SK-N-SH treated with all-trans-retinoic acid at 6 μM for 48 hours (cell line): ENCODE data around the gene MICB.
"Not testable (repeated sequence)": the region's sequence is repeated elsewhere in the genome, so short reads cannot be mapped to it uniquely, and the experiment has no call there.

ENCODE experiments used
- ATAC-seq: fragments of 200-7000 bp; cut with Tn5 transposase; 3 replicates; pipeline ENCODE4 v1.9.1; 2020; ENCODE audit warnings: mild to moderate bottlenecking, moderate library complexity
- ARNTL ChIP-seq: fragments of 450-650 bp; formaldehyde crosslinking; IDR thresholded peaks from 2 replicates; pipeline ENCODE4 v1.5.0; 2020; ENCODE audit warnings: low read depth, mild to moderate bottlenecking, moderate library complexity, borderline replicate concordance
- BACH2 ChIP-seq: fragments of 250-450 bp; sonication (Bioruptor Pico); IDR thresholded peaks from 2 replicates; pipeline ENCODE4 v1.9.0; 2021; ENCODE audit warnings: mild to moderate bottlenecking, borderline replicate concordance
- CSDC2 ChIP-seq: fragments of 250-450 bp; sonication (Bioruptor Pico); IDR thresholded peaks from 2 replicates; pipeline ENCODE4 v1.5.0; 2020; ENCODE audit warnings: mild to moderate bottlenecking, moderate library complexity
- GLIS3 ChIP-seq: fragments of 250-450 bp; sonication (Bioruptor Pico); IDR thresholded peaks from 2 replicates; pipeline ENCODE4 v1.5.0; 2020; ENCODE audit warnings: mild to moderate bottlenecking, moderate library complexity
- ISL1 ChIP-seq: fragments of 250-450 bp; sonication (Bioruptor Pico); IDR thresholded peaks from 2 replicates; pipeline ENCODE4 v2.1.2; 2022; ENCODE audit warnings: mild to moderate bottlenecking, moderate library complexity
- PPARA ChIP-seq: fragments of 250-450 bp; sonication (Bioruptor Pico); IDR thresholded peaks from 2 replicates; pipeline ENCODE4 v1.5.0; 2020; ENCODE audit warnings: mild to moderate bottlenecking, borderline replicate concordance
- RARB ChIP-seq: fragments of 250-450 bp; sonication (Bioruptor Pico); IDR thresholded peaks from 2 replicates; pipeline ENCODE4 v1.8.0; 2021; ENCODE audit warnings: mild to moderate bottlenecking, moderate library complexity
- SNAI2 ChIP-seq: fragments of 250-450 bp; sonication (Bioruptor Pico); IDR thresholded peaks from 2 replicates; pipeline ENCODE4 v1.5.0; 2020; ENCODE audit warnings: mild to moderate bottlenecking, moderate library complexity
- TCF4 ChIP-seq: fragments of 250-450 bp; sonication (Bioruptor Pico); IDR thresholded peaks from 2 replicates; pipeline ENCODE4 v1.8.0; 2021; ENCODE audit warnings: mild to moderate bottlenecking, moderate library complexity, borderline replicate concordance
- TOX ChIP-seq: fragments of 250-450 bp; sonication (Bioruptor Pico); IDR thresholded peaks from 2 replicates; pipeline ENCODE4 v1.8.0; 2021; ENCODE audit warnings: mild to moderate bottlenecking, moderate library complexity, borderline replicate concordance
- ZC3H10 ChIP-seq: fragments of 250-450 bp; sonication (Bioruptor Pico); IDR thresholded peaks from 2 replicates; pipeline ENCODE4 v1.5.1; 2021; ENCODE audit warnings: mild to moderate bottlenecking, moderate library complexity
- ZFP3 ChIP-seq: fragments of 250-450 bp; sonication (Bioruptor Pico); IDR thresholded peaks from 2 replicates; pipeline ENCODE4 v1.5.0; 2020; ENCODE audit warnings: mild to moderate bottlenecking, moderate library complexity
- ZFP30 ChIP-seq: fragments of 450-650 bp; formaldehyde crosslinking; IDR thresholded peaks from 2 replicates; pipeline ENCODE4 v1.5.0; 2022; ENCODE audit warnings: mild to moderate bottlenecking, moderate library complexity
- ZNF70 ChIP-seq: fragments of 450-650 bp; formaldehyde crosslinking; IDR thresholded peaks from 2 replicates; pipeline ENCODE4 v1.5.0; 2020; ENCODE audit warnings: mild to moderate bottlenecking, moderate library complexity
- TF ChIP-seq, protein P1 (sequence below): fragments of 250-450 bp; sonication (Bioruptor Pico); IDR thresholded peaks from 2 replicates; pipeline ENCODE4 v1.8.0; 2021; ENCODE audit warnings: low read depth, mild to moderate bottlenecking, moderate library complexity, borderline replicate concordance
- TF ChIP-seq, protein P2 (sequence below): fragments of 250-450 bp; sonication (Bioruptor Pico); IDR thresholded peaks from 2 replicates; pipeline ENCODE4 v1.5.1; 2021; ENCODE audit warnings: mild to moderate bottlenecking, moderate library complexity
- TF ChIP-seq, protein P3 (sequence below): fragments of 250-450 bp; sonication (Bioruptor Pico); IDR thresholded peaks from 2 replicates; pipeline ENCODE4 v1.5.1; 2020; ENCODE audit warnings: low read depth, mild to moderate bottlenecking, moderate library complexity
- TF ChIP-seq, protein P4 (sequence below): fragments of 250-450 bp; sonication (Bioruptor Pico); IDR thresholded peaks from 2 replicates; pipeline ENCODE4 v1.5.0; 2020; ENCODE audit warnings: mild to moderate bottlenecking, moderate library complexity
- TF ChIP-seq, protein P5 (sequence below): fragments of 250-450 bp; sonication (Bioruptor Pico); IDR thresholded peaks from 2 replicates; pipeline ENCODE4 v1.8.0; 2020; ENCODE audit warnings: mild to moderate bottlenecking, moderate library complexity, borderline replicate concordance

MICB gene

DNA sequence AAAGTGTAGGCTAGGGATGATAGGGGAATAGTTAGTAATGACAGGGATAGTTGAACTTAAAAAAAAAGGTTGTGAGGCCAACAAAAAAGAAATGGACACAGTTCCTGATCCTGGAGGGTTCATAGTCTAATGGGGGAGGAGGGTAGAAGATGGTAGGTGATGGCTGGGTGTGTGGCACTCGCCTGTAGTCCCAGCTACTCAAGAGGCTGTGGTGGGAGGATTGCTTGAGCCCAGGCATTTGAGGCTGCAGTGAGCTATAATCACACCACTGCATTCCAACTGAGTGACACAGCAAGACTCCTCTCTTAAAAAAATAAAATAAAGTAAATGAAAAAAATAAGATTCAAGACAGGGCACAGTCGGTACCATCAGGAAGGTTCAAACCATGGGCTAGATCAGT, 2.4 kb upstream of the MICB start (continued):
- TF ChIP-seq, protein P1, sequence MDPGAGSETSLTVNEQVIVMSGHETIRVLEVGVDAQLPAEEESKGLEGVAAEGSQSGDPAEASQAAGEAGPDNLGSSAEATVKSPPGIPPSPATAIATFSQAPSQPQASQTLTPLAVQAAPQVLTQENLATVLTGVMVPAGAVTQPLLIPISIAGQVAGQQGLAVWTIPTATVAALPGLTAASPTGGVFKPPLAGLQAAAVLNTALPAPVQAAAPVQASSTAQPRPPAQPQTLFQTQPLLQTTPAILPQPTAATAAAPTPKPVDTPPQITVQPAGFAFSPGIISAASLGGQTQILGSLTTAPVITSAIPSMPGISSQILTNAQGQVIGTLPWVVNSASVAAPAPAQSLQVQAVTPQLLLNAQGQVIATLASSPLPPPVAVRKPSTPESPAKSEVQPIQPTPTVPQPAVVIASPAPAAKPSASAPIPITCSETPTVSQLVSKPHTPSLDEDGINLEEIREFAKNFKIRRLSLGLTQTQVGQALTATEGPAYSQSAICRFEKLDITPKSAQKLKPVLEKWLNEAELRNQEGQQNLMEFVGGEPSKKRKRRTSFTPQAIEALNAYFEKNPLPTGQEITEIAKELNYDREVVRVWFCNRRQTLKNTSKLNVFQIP (CRISPR knock-in tag), result no peak
- TF ChIP-seq ZNF70 (CRISPR knock-in tag), result no peak
- TF ChIP-seq ZFP30 (CRISPR knock-in tag), result no peak
- no peak for TF ChIP-seq TOX (CRISPR knock-in tag)
- no peak for TF ChIP-seq RARB (CRISPR knock-in tag)
- no peak for TF ChIP-seq ZFP3 (CRISPR knock-in tag)

DNA sequence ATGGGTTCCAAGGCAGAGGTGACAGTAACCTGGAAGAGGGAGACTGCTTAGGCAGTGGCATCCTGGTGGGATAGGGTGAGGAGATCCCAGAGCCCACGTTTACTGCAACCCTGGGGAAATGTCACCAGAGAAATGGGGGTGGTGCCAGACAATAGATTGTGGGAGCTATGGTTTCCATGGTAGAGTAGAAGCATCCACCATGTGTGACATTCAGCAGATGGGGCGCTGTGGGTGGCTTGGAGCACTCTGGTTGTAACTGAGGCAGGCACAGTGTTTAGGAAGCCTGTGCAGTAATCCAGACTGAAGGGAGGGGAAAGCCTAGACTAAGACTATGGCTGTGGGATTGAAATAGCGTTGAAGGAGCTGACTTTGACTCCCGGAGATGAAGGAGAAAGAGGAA, 1.1 kb upstream of the MICB start:
- not testable (repeated sequence) for ATAC-seq

DNA sequence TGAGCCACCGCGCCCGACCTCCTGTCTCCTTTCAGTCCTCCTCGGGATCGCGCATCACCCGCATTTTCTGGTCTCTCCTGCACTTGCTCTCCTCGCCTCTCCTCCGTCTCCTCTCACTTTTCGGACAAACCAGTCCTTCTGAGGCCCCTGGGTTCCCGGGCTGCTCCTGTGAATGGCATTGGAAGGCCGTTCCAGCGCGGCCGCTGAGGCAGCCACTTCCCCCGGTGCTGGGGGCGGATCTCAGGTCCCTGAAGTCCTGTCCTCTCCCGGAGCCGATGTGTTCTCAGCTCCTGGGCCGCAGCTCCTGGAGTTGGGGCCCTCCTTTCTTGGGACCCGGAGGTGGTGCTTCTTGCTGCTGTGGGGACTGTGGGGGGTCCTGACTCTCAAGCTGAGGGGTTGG, 803 bp downstream of the MICB start:
- TF ChIP-seq ZFP30 (CRISPR knock-in tag), result no peak
- TF ChIP-seq ISL1 (CRISPR knock-in tag), result no peak
- no peak for TF ChIP-seq CSDC2
- TF ChIP-seq, protein P1 (CRISPR knock-in tag), result no peak
- TF ChIP-seq ARNTL, result no peak
- TF ChIP-seq SNAI2 (CRISPR knock-in tag), result no peak
- no peak for TF ChIP-seq ZC3H10 (CRISPR knock-in tag)
- no peak for TF ChIP-seq GLIS3 (CRISPR knock-in tag)
- TF ChIP-seq, protein P2, sequence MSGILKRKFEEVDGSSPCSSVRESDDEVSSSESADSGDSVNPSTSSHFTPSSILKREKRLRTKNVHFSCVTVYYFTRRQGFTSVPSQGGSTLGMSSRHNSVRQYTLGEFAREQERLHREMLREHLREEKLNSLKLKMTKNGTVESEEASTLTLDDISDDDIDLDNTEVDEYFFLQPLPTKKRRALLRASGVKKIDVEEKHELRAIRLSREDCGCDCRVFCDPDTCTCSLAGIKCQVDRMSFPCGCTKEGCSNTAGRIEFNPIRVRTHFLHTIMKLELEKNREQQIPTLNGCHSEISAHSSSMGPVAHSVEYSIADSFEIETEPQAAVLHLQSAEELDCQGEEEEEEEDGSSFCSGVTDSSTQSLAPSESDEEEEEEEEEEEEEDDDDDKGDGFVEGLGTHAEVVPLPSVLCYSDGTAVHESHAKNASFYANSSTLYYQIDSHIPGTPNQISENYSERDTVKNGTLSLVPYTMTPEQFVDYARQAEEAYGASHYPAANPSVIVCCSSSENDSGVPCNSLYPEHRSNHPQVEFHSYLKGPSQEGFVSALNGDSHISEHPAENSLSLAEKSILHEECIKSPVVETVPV (CRISPR knock-in tag), result no peak
- no peak for TF ChIP-seq RARB (CRISPR knock-in tag)
- TF ChIP-seq, protein P3, sequence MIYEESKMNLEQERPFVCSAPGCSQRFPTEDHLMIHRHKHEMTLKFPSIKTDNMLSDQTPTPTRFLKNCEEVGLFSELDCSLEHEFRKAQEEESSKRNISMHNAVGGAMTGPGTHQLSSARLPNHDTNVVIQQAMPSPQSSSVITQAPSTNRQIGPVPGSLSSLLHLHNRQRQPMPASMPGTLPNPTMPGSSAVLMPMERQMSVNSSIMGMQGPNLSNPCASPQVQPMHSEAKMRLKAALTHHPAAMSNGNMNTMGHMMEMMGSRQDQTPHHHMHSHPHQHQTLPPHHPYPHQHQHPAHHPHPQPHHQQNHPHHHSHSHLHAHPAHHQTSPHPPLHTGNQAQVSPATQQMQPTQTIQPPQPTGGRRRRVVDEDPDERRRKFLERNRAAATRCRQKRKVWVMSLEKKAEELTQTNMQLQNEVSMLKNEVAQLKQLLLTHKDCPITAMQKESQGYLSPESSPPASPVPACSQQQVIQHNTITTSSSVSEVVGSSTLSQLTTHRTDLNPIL, result no peak
- no peak for TF ChIP-seq ZNF70 (CRISPR knock-in tag)
- no peak for TF ChIP-seq PPARA (CRISPR knock-in tag)
- TF ChIP-seq, protein P4, sequence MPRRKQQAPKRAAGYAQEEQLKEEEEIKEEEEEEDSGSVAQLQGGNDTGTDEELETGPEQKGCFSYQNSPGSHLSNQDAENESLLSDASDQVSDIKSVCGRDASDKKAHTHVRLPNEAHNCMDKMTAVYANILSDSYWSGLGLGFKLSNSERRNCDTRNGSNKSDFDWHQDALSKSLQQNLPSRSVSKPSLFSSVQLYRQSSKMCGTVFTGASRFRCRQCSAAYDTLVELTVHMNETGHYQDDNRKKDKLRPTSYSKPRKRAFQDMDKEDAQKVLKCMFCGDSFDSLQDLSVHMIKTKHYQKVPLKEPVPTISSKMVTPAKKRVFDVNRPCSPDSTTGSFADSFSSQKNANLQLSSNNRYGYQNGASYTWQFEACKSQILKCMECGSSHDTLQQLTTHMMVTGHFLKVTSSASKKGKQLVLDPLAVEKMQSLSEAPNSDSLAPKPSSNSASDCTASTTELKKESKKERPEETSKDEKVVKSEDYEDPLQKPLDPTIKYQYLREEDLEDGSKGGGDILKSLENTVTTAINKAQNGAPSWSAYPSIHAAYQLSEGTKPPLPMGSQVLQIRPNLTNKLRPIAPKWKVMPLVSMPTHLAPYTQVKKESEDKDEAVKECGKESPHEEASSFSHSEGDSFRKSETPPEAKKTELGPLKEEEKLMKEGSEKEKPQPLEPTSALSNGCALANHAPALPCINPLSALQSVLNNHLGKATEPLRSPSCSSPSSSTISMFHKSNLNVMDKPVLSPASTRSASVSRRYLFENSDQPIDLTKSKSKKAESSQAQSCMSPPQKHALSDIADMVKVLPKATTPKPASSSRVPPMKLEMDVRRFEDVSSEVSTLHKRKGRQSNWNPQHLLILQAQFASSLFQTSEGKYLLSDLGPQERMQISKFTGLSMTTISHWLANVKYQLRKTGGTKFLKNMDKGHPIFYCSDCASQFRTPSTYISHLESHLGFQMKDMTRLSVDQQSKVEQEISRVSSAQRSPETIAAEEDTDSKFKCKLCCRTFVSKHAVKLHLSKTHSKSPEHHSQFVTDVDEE, result no peak
- TF ChIP-seq TCF4 (CRISPR knock-in tag), result no peak
- no peak for TF ChIP-seq BACH2
- TF ChIP-seq, protein P5, sequence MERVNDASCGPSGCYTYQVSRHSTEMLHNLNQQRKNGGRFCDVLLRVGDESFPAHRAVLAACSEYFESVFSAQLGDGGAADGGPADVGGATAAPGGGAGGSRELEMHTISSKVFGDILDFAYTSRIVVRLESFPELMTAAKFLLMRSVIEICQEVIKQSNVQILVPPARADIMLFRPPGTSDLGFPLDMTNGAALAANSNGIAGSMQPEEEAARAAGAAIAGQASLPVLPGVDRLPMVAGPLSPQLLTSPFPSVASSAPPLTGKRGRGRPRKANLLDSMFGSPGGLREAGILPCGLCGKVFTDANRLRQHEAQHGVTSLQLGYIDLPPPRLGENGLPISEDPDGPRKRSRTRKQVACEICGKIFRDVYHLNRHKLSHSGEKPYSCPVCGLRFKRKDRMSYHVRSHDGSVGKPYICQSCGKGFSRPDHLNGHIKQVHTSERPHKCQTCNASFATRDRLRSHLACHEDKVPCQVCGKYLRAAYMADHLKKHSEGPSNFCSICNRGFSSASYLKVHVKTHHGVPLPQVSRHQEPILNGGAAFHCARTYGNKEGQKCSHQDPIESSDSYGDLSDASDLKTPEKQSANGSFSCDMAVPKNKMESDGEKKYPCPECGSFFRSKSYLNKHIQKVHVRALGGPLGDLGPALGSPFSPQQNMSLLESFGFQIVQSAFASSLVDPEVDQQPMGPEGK, result no peak
- no peak for TF ChIP-seq ZFP3 (CRISPR knock-in tag)
- ATAC-seq, result no peak

DNA sequence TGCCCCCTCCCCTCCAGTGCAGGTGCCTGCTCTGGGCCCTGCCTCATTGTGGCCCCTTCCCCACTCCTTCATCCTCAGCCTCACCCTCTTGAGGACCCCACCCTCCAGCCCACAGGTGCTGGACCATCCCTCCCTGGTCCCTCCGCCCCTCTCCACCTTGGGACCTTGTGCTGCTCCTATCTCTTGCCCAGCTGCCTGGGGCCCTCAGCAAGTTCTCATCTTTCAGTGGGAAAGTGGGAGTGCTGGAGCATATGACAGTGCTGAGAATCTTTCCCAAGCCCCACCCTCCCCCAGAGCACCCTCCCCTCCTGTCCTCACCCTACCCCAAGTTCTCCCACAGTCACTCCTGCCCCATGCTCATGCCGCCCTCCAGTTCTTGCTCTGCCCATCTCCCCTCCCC, 1.7 kb downstream of the MICB start:
- not testable (repeated sequence) for ATAC-seq
